ENCODE measurements around the gene FBN1.

Gene FBN1

DNA sequence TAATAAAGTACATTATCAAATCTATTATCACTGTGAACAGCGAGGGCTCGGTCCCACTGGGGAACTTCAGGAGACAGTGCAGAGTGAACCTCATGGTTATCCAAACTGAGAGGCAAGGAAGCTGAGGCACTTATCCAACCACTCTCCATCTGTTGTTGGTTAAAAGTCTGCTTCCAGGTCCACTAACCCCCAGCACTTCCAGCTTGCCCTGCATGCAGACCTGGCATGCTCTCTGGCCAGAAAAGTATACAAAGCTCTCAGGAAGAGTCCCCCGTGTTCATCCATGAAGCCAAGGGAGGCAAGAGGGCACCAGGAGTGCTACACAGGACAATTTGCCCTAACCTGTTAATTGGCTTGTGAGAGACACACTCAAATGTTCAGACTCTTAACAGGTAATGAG lies 36.0 kb downstream of the FBN1 start:
- 85% methylated on average over 3 of the region's 3 CpGs for WGBS

DNA sequence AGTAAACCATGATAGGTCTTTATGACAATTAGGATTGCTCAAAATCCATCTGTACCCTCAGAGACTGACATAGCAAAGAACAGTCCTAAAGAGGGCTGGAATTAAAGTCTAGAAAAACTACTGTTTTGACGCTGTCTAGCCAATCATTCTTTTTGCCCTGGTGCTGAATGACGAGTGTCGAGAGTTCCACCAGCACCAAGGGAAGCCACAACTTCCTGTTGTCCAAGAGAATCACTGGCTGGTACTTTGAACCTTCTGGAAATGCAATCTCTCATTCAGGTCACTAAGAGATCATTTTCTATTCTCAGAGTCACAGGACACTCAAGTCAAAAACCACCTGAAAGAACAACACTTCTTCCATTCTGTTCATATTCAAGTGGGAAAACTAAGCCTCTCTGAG lies 37.7 kb downstream of the FBN1 start:
- 96% methylated on average over 3 of the region's 3 CpGs for WGBS
- no peak overlapping the region for H2BK120ac ChIP-seq (ENCODE audit: low read depth, low read length)

More for the DNA sequence above, 36.0 kb downstream of the FBN1 start:
- H3K4me3 ChIP-seq (ENCODE audit: insufficient read depth in 1 of 2, low read depth in 1 of 2, low read length in 2 of 2): no peak overlapping the region
- H2BK12ac ChIP-seq (ENCODE audit: low read length in 2 of 2): no peak overlapping the region
- H2BK15ac ChIP-seq (ENCODE audit: low read depth, poor library complexity, severe bottlenecking): no peak overlapping the region
- peaks cover 21 to 86% of the 10 kb centered on the region in 2 experiments for H3K36me3 ChIP-seq (ENCODE audit: control insufficient read depth in 1 of 2, insufficient read depth in 2 of 2, low read depth in 1 of 2, low read length in 2 of 2)
- H3K23ac ChIP-seq (ENCODE audit: low read length in 2 of 2): no peak overlapping the region
- H3K14ac ChIP-seq (ENCODE audit: low read length in 2 of 2): no peak overlapping the region
- H3K27ac ChIP-seq (ENCODE audit: low read length, poor library complexity, severe bottlenecking): no peak overlapping the region
- H3K79me1 ChIP-seq (replicated peaks; ENCODE audit: low read length, poor library complexity, severe bottlenecking): peaks cover 16% of the 10 kb centered on the region
- no peaks in the 10 kb centered on the region for H3K27me3 ChIP-seq (ENCODE audit: control insufficient read depth in 1 of 2, insufficient read depth in 1 of 2, low read length in 2 of 2)
- no peak overlapping the region for H3K4ac ChIP-seq (ENCODE audit: low read depth in 1 of 2, low read length in 2 of 2)
- no peak overlapping the region for H4K91ac ChIP-seq (ENCODE audit: low read length)
- no peak overlapping the region for H2AK5ac ChIP-seq (ENCODE audit: low read length, severe bottlenecking)
- DNase-seq: no peak
- H2AFZ ChIP-seq (ENCODE audit: low read depth, low read length): no peak overlapping the region
- H3K9me3 ChIP-seq (ENCODE audit: control insufficient read depth, low read length): no peaks in the 10 kb centered on the region
- H4K8ac ChIP-seq (ENCODE audit: low read length): no peak overlapping the region
- no peak overlapping the region for H3K18ac ChIP-seq (ENCODE audit: low read depth in 1 of 2, low read length in 2 of 2)
- H2BK120ac ChIP-seq (ENCODE audit: low read depth, low read length): no peak overlapping the region
- H3K4me1 ChIP-seq (ENCODE audit: control insufficient read depth, insufficient read depth, low read depth, low read length): no peaks in the 10 kb centered on the region
- no peak overlapping the region for H3K4me2 ChIP-seq (ENCODE audit: low read length, poor library complexity, severe bottlenecking)
- no peak overlapping the region for H2BK5ac ChIP-seq (ENCODE audit: low read depth, low read length, poor library complexity, severe bottlenecking)
- H3K9ac ChIP-seq (ENCODE audit: low read length): peak overlapping the region; percentile 28

DNA sequence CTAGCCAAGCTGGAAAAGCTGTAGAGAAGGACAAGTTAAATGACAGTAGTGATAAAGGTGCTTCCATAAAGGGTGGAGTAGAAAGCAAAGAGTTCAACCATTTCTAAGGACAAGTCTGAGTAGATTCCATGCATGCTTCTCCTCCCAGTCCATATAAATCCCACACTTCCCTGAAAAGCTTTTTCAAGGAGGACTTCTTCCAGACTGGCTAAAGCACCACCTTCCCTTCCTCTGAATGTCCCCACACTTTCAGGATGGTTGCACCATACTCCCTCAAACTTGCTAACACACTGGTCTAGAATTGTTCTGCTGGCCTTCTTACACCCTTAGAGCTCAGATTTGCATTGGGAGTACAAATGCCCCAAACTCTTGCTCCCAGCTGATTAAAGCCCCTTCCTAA lies 40.9 kb downstream of the FBN1 start:
- Histone ChIP-seq H2BK15ac (ENCODE audit: low read depth, poor library complexity, severe bottlenecking) (no peak overlapping the region), H3K79me1 (replicated peaks; ENCODE audit: low read length, poor library complexity, severe bottlenecking) (peaks cover 18% of the 10 kb centered on the region), H4K8ac (ENCODE audit: low read length) (peak overlapping the region; percentile 19), H3K9me3 (ENCODE audit: control insufficient read depth, low read length) (no peaks in the 10 kb centered on the region), H3K27me3 (ENCODE audit: control insufficient read depth in 1 of 2, insufficient read depth in 1 of 2, low read length in 2 of 2) (no peaks in the 10 kb centered on the region), H3K14ac (ENCODE audit: low read length in 2 of 2) (no peak overlapping the region), H2BK5ac (ENCODE audit: low read depth, low read length, poor library complexity, severe bottlenecking) (no peak overlapping the region), H3K9ac (ENCODE audit: low read length) (peak overlapping the region; percentile 9), H3K4me2 (ENCODE audit: low read length, poor library complexity, severe bottlenecking) (no peak overlapping the region), H3K36me3 (ENCODE audit: control insufficient read depth in 1 of 2, insufficient read depth in 2 of 2, low read depth in 1 of 2, low read length in 2 of 2) (peaks cover 19 to 96% of the 10 kb centered on the region in 2 experiments), H3K27ac (ENCODE audit: low read length, poor library complexity, severe bottlenecking) (peak overlapping the region; percentile 30), H3K23ac (ENCODE audit: low read length in 2 of 2) (no peak overlapping the region), H3K18ac (ENCODE audit: low read depth in 1 of 2, low read length in 2 of 2) (peak overlapping the region in 1 of 2 experiments; percentile 58), H2AK5ac (ENCODE audit: low read length, severe bottlenecking) (no peak overlapping the region), H2BK12ac (ENCODE audit: low read length in 2 of 2) (no peak overlapping the region), H3K4ac (ENCODE audit: low read depth in 1 of 2, low read length in 2 of 2) (no peak overlapping the region), H3K4me3 (ENCODE audit: insufficient read depth in 1 of 2, low read depth in 1 of 2, low read length in 2 of 2) (no peak overlapping the region), H2AFZ (ENCODE audit: low read depth, low read length) (no peak overlapping the region), H3K4me1 (ENCODE audit: control insufficient read depth, insufficient read depth, low read depth, low read length) (peaks cover 1% of the 10 kb centered on the region), H4K91ac (ENCODE audit: low read length) (no peak overlapping the region), H2BK120ac (ENCODE audit: low read depth, low read length) (peak overlapping the region; percentile 52)
- DNase-seq: peak; percentile 53

More for the DNA sequence above, 37.7 kb downstream of the FBN1 start:
- Histone ChIP-seq H2BK15ac (ENCODE audit: low read depth, poor library complexity, severe bottlenecking) (no peak overlapping the region), H3K18ac (ENCODE audit: low read depth in 1 of 2, low read length in 2 of 2) (no peak overlapping the region), H3K4me3 (ENCODE audit: insufficient read depth in 1 of 2, low read depth in 1 of 2, low read length in 2 of 2) (no peak overlapping the region), H3K9ac (ENCODE audit: low read length) (no peak overlapping the region), H2BK12ac (ENCODE audit: low read length in 2 of 2) (no peak overlapping the region), H3K79me1 (replicated peaks; ENCODE audit: low read length, poor library complexity, severe bottlenecking) (peaks cover 20% of the 10 kb centered on the region), H3K9me3 (ENCODE audit: control insufficient read depth, low read length) (no peaks in the 10 kb centered on the region), H3K4me2 (ENCODE audit: low read length, poor library complexity, severe bottlenecking) (no peak overlapping the region), H4K91ac (ENCODE audit: low read length) (no peak overlapping the region), H3K27ac (ENCODE audit: low read length, poor library complexity, severe bottlenecking) (no peak overlapping the region), H3K4me1 (ENCODE audit: control insufficient read depth, insufficient read depth, low read depth, low read length) (peaks cover 1% of the 10 kb centered on the region), H4K8ac (ENCODE audit: low read length) (no peak overlapping the region), H3K23ac (ENCODE audit: low read length in 2 of 2) (no peak overlapping the region), H3K36me3 (ENCODE audit: control insufficient read depth in 1 of 2, insufficient read depth in 2 of 2, low read depth in 1 of 2, low read length in 2 of 2) (peaks cover 19 to 96% of the 10 kb centered on the region in 2 experiments), H3K4ac (ENCODE audit: low read depth in 1 of 2, low read length in 2 of 2) (no peak overlapping the region), H3K27me3 (ENCODE audit: control insufficient read depth in 1 of 2, insufficient read depth in 1 of 2, low read length in 2 of 2) (no peaks in the 10 kb centered on the region), H2BK5ac (ENCODE audit: low read depth, low read length, poor library complexity, severe bottlenecking) (no peak overlapping the region), H3K14ac (ENCODE audit: low read length in 2 of 2) (no peak overlapping the region), H2AK5ac (ENCODE audit: low read length, severe bottlenecking) (no peak overlapping the region), H2AFZ (ENCODE audit: low read depth, low read length) (no peak overlapping the region)
- no peak for DNase-seq

DNA sequence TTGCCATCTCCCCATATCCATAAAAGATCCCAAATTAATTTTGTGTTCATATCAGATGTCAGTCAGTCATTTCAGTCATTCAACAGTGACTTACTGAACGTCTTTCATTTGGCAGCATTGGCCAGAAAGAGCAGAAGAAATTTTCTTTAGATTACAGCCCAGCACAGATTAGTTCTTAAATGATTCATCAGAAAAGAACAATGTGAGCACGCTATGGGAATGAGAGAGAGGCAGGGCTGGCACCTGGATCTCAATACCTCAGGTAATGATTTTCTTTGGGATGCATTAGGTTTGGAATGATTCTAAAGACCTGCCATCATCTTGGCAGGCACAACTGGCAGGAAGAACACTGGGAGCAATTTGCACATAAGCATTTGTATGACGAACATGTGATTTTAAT lies 41.6 kb downstream of the FBN1 start:
- Histone ChIP-seq H3K27ac (ENCODE audit: low read length, poor library complexity, severe bottlenecking) (no peak overlapping the region), H3K18ac (ENCODE audit: low read depth in 1 of 2, low read length in 2 of 2) (peak overlapping the region in 1 of 2 experiments; percentile 50), H3K4me1 (ENCODE audit: control insufficient read depth, insufficient read depth, low read depth, low read length) (peaks cover 1% of the 10 kb centered on the region), H2AK5ac (ENCODE audit: low read length, severe bottlenecking) (peak overlapping the region; percentile 82), H3K14ac (ENCODE audit: low read length in 2 of 2) (no peak overlapping the region), H3K4me3 (ENCODE audit: insufficient read depth in 1 of 2, low read depth in 1 of 2, low read length in 2 of 2) (no peak overlapping the region), H2BK120ac (ENCODE audit: low read depth, low read length) (no peak overlapping the region), H2AFZ (ENCODE audit: low read depth, low read length) (no peak overlapping the region), H2BK12ac (ENCODE audit: low read length in 2 of 2) (no peak overlapping the region), H4K91ac (ENCODE audit: low read length) (no peak overlapping the region), H2BK15ac (ENCODE audit: low read depth, poor library complexity, severe bottlenecking) (no peak overlapping the region), H4K8ac (ENCODE audit: low read length) (peak overlapping the region; percentile 7), H3K9ac (ENCODE audit: low read length) (no peak overlapping the region), H3K9me3 (ENCODE audit: control insufficient read depth, low read length) (no peaks in the 10 kb centered on the region), H3K36me3 (ENCODE audit: control insufficient read depth in 1 of 2, insufficient read depth in 2 of 2, low read depth in 1 of 2, low read length in 2 of 2) (peaks cover 15 to 96% of the 10 kb centered on the region in 2 experiments), H2BK5ac (ENCODE audit: low read depth, low read length, poor library complexity, severe bottlenecking) (no peak overlapping the region), H3K4me2 (ENCODE audit: low read length, poor library complexity, severe bottlenecking) (no peak overlapping the region), H3K27me3 (ENCODE audit: control insufficient read depth in 1 of 2, insufficient read depth in 1 of 2, low read length in 2 of 2) (no peaks in the 10 kb centered on the region), H3K23ac (ENCODE audit: low read length in 2 of 2) (no peak overlapping the region), H3K4ac (ENCODE audit: low read depth in 1 of 2, low read length in 2 of 2) (peak overlapping the region in 1 of 2 experiments; percentile 60), H3K79me1 (replicated peaks; ENCODE audit: low read length, poor library complexity, severe bottlenecking) (peaks cover 17% of the 10 kb centered on the region)
- 72% methylated on average over 2 of the region's 3 CpGs for WGBS
- no peak for DNase-seq

All from mesenchymal stem cell (in vitro differentiated cells and primary cell).